Testis (tissue), 2 donors: ENCODE results near the gene GINS2.

Experiments used
- POLR2A ChIP-seq: fragments of 450-650 bp; IDR thresholded peaks from one replicate; pipeline ENCODE4 v1.6.1; 2017; ENCODE audit warnings: antibody characterized with exemption, mild to moderate bottlenecking, moderate library complexity
- TF ChIP-seq, protein P1 (sequence below), 3 experiments: fragments of 450-650 bp in 2 of 3; fragments of 200-600 bp in 1 of 3; sonication (generic) in 1 of 3; IDR thresholded peaks; one replicate each; pipeline ENCODE4 v1.5.1; 2016 to 2019; ENCODE audit warnings: antibody characterized with exemption in 3 of 3, mild to moderate bottlenecking in 2 of 3, moderate library complexity in 1 of 3

- TF ChIP-seq, protein P1, sequence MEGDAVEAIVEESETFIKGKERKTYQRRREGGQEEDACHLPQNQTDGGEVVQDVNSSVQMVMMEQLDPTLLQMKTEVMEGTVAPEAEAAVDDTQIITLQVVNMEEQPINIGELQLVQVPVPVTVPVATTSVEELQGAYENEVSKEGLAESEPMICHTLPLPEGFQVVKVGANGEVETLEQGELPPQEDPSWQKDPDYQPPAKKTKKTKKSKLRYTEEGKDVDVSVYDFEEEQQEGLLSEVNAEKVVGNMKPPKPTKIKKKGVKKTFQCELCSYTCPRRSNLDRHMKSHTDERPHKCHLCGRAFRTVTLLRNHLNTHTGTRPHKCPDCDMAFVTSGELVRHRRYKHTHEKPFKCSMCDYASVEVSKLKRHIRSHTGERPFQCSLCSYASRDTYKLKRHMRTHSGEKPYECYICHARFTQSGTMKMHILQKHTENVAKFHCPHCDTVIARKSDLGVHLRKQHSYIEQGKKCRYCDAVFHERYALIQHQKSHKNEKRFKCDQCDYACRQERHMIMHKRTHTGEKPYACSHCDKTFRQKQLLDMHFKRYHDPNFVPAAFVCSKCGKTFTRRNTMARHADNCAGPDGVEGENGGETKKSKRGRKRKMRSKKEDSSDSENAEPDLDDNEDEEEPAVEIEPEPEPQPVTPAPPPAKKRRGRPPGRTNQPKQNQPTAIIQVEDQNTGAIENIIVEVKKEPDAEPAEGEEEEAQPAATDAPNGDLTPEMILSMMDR (IDR thresholded peaks at IDR 0.05), result no peak
- no peak for TF ChIP-seq POLR2A
Observed at GRCh38 chr16:85724126-85724879, 35.5 kb upstream of the GINS2 start.
